GM21526 (cell line): Measurements from ENCODE around the gene MUCL3.
"Not testable (repeated sequence)": the region's sequence is repeated elsewhere in the genome, so short reads cannot be mapped to it uniquely, and the experiment has no call there.

ENCODE experiments used
- ATAC-seq: cut with Tn5 transposase; IDR thresholded peaks from one replicate; pipeline ENCODE4 v1.9.1; 2021; ENCODE audit warnings: moderate library complexity; ENCODE audit not compliant: unreplicated experiment, low FRiP score

Gene MUCL3

DNA sequence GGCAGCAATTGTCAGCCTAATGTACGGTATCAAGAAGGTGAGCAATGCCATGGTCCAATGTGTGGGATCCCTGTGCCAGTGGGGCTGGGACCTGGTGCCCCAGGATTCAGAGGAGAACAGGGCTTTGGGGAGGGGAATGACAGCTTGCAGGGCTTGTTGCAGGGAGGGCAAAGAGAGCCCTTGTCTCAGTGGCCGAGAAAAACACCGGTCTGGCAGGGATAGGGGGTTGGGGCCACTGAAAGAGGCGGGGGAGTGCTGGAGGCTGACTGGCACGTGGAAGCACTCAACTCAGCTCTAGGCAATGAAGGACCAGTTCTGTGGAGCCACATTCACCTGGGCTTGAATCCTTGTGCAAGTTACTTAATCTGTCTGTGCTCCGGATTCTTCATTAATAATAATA, 3.5 kb upstream of the MUCL3 start:
- ATAC-seq, result no peak

DNA sequence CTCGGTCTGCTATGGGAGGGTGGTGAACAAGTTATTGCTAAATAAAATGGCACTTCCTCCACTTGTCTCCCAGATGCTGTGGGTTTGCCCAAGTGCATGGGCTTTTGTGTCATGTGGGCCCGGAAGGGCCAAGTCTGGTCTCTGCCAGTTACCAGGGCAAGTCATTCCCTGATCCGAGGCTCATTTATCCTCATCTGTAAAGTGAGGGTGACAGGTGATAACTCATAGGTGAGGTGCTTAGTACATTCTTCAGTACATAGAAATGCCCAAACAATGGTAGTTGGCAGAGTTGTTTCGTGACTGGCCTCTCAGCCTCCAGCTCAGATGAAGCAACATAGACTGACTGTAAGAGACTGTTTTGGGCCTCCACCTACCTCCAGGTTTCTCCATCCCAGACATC, 2.0 kb upstream of the MUCL3 start:
- no peak for ATAC-seq

DNA sequence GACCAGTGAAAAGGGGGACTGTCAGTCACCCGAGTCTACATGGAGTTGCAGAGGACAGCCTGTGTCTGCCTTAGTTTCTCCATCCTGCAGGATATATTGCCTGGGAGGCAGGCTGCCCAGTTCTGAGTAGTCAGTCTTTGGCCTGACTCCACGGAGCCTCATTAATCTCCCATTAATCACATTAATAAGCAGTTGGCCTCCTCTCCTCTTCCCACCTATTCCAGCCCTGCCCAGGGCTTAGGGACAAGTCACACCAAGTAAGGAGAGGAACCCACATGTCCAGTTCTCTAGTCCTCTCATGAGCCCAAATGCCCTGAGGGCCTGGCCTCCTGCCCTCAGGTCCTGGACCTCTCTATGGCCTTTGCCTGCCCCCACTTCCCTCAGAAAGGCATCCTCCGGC, 1.3 kb upstream of the MUCL3 start:
- ATAC-seq, result no peak

DNA sequence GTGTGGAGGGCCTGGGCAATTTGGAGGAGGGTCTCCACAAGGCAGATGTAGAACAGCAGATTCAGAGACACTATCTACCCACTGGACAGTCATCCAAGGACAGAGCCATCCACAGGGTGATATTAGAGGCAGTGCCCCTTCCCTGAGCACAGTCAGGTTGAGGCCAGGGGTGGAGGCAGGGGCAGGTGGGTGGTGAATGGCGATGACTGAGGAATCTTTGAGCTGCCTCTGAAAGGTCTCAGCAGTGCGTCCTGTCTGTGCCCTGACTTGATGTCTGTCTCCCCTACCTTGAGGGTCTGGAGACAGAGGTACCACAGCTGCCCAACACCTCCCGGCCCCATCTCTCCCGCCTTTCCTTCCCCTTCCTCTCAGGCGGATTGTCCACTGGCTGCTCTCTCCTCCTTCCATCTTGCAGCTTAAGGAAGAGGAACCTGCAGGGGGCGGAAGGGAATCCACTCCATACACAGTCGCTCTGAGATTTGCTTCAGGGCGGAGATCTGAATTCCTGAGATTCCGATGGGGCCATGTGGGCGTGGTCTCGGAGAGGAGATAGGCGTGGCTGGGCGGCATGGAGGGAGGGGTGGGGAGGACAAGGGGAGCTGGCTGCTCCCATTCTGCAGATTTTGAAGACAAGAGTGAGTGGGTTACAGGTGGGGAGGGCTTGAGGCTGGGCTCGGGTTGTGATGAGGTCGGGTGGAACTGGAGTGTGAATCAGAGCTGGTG, 1.7 kb downstream of the MUCL3 start:
- ATAC-seq, result no peak

DNA sequence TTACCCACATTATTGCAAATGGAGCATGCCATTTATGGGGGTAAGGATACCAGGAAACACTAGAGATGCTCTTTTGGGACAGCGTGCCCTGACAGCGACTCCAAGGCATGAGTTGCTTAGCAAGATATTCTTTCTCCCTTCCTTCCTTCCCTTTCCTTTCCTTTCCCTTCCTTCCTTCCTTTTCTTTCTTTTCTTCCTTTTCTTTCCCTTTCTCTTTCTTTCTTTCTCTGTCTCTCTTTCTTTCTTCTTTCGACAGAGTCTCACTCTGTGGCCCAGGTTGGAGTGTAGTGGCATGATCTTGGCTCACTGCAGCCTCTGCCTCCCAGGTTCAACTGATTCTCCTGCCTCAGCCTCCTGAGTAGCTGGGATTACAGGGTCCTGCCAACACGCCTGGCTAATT, 3.3 kb downstream of the MUCL3 start:
- ATAC-seq, result no peak

DNA sequence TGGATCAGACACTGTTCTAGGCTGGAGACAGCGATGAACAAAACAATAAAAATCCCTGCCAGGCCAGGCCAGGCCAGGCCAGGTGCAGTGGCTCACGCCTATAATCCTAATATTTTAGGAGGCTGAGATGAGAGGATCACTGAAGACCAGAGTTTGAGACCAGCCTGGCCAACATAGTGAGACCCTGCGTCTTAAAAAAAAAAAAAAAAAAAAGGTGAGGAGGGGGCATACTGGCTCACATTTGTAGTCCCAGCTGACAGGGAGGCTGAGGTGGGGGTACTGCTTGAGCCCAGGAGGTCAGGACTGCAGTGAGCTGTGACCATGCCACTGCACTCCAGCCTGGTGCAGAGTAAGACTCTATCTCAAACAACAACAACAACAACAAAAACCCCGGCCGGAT, 4.5 kb downstream of the MUCL3 start:
- ATAC-seq, result no peak

DNA sequence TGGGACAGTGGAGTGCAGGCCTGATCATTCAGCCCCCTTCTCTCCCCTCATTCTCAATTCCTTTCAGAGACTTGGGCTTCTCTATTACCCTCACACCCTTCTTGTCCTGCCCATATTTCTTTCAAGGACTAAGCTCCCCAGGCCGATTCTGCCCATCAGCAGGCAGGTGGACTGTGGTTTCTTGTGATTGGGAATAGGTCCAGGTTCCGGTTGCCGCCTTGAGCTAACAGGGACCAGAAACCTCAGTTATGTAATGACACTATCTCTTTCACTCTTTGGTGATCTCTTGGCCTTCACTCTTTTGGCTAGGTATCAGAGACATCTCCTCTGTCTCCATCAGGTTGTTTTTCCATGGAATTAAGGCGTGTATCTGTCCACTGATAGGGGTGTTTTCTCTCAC, 6.5 kb downstream of the MUCL3 start:
- no peak for ATAC-seq

DNA sequence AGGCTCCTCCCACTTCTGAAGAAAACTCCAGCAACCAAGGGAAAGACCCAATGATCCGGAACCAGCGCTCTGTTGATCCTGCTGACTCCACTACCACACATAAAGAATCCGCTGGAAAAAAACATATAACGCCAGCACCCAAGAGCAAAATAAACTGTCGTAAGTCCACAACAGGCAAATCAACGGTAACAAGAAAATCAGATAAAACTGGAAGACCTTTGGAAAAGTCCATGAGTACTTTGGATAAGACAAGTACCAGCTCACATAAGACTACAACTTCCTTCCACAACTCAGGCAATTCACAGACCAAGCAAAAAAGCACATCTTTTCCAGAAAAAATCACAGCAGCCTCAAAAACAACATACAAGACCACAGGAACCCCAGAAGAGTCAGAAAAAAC, 8.0 kb downstream of the MUCL3 start:
- ATAC-seq, result no peak

DNA sequence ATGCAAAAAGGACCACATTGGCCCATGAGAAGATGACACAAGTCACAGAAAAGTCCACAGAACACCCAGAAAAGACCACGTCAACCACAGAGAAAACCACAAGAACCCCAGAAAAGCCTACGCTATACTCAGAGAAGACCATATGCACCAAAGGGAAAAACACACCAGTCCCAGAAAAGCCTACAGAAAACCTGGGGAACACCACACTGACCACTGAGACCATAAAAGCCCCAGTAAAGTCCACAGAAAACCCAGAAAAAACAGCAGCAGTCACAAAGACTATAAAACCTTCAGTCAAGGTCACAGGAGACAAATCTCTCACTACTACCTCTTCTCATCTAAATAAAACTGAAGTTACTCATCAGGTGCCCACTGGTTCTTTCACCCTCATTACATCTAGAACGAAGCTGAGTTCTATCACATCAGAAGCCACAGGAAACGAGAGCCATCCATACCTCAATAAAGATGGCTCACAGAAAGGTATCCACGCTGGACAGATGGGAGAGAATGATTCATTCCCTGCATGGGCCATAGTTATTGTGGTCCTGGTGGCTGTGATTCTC, 11.2 kb downstream of the MUCL3 start:
- no peak for ATAC-seq

DNA sequence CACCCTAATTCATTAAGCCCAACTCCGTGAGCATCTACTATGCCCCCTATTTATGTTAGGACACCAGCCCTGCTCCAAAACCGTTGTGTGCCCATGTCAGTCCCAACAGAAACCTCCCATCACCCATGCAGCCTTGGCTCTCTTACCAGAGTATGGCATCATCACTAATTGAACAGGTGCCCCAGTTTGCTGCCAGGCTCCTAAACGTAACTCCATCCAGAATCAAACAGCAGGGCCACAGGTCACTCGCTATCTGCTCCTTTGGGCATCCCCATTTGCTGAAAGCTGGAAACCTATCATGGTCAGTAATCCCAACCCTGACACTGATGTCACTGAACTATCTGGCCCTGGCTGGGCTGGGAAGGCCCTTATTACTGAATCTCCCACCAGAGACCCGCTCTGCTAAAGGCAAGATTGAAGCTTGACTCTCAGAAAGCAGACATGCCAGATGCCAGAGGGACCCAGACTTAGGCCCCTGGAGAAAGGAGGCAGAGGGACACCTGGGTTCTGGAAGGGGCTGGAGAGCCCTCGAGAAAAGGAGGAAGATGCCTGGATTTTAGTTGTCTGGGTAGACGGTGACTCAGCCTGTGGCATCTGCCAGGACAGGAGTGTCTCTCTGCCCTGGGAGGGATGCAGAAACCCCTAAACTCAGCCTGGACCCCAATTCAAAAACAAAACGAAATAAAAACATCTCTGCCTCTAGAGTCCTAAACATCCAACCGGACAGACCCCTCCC, 14.0 kb downstream of the MUCL3 start:
- ATAC-seq, result no peak

DNA sequence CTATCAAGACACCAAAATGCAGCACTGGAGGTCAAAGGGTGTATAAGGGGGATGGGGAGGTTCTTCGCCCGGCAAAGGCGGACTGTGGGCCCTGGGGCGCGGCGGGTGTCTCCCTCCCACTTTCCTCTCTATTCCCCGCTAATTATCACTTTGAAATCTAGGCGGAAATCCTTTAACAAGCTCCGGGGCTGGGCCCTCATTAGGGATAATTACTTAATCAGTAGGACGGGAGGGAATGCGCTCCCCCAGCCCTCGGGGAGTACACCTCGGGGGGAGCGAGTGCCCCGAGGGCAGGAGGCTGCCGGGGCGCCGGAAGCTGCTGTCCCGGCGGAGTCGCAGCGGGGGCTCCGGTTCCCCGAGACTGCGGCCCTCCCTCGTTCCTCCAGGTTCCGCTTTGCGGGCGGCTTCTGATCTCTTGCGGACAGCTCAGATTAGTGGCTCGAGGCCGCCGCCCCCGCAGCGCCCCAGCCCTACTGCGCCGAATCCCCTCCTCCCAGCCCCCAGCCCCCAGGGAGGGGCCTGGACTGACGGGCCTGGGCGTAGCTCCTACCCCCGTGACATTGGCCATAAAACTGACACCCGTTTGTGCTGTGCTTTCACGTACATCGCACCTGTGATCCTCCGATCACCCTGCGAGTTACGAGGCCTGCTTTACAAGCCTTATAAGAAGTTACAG, 14.7 kb downstream of the MUCL3 start:
- ATAC-seq, result peak; percentile 66

DNA sequence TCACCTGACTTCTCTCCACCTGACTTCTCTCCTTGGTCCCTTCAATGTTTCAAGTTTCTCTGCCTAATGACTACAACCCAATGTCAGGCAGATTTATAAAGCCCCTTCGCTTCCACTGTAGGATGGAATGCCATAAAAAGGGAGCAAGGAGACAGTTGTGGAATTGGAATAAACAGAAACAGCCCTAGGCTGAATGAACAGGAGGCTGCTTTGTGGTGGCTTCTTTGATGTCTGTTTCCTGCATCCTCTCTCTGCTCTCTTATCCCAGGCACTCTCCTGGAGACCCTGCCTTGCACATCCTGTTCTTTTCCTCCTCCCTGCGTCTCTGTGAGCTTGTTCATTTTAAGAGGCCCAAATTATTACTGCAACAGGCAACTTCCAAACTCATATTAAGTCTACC, 16.9 kb downstream of the MUCL3 start:
- ATAC-seq, result no peak

DNA sequence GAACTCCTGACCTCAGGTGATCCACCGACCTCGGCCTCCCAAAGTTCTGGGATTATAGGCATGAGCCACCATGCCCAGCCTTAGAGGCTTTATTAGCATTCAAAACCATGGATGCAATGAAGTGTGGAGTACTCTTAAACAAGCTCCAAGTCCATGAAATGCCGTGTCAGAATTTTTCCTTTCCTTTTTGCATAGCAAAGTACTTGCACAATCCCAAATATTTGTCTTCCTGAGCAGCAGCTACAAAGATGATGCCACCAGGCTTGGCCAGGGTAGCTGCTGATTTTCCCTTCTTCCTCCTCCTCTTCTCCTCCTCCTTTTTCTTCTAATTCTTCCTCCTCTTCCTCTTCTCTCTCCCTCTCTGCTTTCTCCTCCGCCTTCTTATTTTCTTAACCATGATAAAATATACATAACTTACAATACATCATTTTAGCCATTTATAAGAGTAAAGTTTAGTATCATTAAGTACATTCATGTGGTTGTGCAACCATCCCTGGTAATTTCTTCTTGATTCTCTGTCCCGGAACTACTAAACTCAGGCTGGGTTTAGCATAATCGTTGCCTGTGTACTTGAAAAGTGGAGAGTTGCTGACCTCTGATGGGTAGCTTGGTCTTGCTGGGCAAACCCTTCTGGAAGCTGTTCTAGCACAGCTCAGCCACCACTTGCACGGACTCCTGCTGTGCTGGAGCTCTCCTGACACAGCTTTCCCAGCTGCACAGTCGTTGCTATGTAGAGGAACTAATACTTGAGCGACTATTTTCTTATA, 20.3 kb downstream of the MUCL3 start:
- no peak for ATAC-seq

DNA sequence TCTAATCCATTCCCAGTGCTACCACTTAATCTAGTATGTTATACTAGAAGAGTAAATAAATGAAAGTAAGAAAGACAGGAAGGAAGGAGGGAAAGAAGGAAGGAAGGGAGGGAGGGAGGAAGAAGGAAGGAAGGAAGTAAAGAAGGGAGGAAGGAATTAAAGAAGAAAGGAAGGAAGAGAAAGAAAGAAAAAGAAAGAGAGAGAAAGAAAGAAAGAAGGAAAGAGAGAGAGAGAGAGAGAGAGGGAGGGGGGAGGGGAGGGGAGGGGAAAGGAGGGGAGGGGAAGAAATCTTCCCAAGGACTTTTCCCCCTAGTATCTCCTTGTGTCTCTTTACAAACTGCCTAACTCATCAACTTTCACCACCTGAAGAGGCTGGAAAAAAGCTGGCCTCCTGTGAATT, 21.9 kb downstream of the MUCL3 start:
- ATAC-seq, result no peak

DNA sequence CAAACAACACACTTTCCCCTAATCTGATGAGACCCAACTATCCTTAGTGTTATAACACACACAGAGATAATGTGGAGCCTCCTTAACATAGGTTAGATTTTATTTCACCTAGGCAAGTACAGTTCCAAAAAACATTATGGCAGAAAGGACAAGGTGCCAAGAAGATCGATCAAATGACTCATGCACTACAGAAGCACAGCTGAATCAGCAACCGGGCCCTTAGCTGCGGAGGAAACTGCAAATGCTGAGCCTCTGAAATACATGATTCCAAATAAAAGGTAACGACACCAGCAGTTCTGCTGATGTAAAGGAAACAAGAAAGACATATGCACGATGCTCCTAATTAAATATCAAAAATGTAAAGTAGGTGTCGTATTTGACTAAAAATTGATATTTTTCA, 22.9 kb downstream of the MUCL3 start:
- ATAC-seq, result no peak

DNA sequence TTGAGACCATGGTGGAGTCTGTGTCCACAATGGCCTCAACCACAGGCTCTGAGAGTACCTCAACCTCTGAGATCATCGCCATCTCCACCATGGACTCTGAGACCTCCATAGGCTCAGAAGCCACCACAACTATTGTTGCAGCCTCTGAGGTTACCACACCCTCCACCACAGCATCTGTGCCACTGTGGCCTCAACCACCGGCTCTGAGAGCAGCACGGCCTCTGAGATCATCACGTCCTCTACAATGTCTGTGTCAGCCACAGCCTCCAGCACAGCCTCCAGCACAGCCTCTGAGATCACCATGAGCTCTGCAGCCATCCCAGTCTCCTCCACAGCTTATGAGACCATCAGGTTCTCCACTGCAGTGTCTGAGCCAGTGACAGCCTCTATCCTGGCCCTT, 23.3 kb downstream of the MUCL3 start:
- ATAC-seq, result no peak

DNA sequence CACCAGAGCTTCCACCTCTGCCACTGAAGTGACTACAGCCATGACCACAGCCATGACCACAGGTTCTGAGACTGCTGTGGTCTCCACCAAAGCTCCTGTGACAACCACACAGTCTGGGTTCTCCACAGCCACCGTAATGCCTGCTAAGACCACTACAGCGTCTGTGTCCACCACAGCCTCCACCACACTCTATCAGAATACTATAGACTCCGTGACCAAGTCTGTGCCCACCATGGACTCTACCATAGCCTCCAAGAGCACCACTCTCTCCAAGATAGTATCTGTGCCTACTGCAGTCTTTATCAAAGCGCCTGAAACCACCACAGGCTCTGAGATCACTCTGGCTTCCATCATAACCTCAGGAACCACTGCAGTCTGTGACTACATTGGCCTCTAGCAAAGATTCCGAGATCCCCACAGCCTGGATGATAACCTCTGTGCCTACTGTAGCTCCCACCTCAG, 24.4 kb downstream of the MUCL3 start:
- no peak for ATAC-seq

DNA sequence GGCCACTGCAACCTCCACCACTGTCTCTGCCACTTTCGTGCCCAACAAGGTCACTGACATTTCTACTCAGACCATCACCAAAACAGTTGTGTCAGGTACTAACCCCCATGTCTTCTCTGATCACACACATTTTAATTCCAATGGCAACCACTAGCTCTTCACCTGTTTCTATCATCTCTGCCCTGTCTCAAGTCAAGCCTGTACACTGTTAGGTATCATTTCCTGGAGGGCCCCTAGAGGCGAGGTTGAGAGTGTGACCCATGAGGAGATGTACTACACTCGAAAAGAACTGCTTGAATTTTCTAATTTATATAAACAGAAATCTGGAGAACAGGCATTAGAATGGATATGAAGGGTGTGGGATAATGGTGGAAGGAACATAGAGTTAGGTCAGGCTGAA, 25.4 kb downstream of the MUCL3 start:
- no peak for ATAC-seq

DNA sequence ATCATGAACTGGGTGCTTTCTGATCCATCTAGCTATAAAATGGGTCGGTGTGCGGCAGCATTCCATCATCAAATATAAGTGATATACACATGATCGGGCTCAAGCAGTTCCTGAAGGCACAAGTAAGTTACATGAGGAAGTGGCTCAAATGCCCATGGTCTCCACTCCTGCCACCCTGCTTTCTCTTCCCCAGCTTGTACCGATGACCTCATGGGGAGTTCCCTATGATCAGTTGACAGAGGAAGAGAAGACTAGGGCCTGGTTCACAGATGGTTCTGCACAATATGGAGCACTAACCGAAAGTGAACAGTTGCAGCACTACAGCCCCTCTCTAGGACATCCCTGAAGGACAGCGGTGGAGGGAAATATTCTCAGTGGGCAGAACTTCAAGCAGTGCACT, 28.4 kb downstream of the MUCL3 start:
- ATAC-seq, result not testable (repeated sequence)

DNA sequence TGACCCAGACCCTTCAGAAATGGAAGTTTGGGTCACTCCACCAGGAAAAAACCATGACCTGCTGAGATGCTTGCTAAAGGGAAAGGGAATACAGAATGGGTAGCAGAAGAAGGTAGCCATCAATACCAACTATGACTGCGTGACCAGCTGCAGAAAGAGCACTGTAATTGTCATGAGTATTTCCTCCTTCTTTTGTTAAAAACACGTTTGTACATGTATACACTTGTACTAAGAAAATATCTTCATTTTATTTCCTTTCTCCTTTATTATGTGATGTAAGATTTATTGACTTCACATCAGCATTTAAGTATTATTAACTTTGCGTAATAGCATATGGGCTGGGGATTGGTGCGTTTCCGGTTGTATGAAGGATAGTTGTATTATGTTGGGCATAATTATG, 30.2 kb downstream of the MUCL3 start:
- no peak for ATAC-seq

DNA sequence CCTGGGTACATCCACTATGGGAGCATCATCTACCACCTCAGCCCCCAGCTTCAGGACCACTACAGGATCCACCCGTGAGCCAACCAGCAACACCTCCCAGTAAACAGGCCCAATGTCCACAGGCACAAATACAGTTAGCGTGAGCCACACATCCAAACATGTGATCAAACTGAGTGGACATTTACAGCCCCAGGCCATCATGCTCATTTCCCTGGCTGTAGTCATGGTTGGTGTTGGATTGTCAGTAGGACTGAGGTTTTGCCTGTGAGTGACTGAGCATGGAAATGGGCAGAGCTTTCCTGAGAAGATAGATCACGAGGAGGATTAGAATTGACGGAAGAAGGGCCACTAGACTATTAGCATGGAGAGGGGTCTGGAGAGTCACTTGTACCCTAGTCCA, 32.0 kb downstream of the MUCL3 start:
- ATAC-seq, result no peak
